Measurements from ENCODE around the gene ZMIZ1.
A peak's percentile ranks its signal among the peaks of the same experiment; 100 is the strongest.

Gene ZMIZ1

DNA sequence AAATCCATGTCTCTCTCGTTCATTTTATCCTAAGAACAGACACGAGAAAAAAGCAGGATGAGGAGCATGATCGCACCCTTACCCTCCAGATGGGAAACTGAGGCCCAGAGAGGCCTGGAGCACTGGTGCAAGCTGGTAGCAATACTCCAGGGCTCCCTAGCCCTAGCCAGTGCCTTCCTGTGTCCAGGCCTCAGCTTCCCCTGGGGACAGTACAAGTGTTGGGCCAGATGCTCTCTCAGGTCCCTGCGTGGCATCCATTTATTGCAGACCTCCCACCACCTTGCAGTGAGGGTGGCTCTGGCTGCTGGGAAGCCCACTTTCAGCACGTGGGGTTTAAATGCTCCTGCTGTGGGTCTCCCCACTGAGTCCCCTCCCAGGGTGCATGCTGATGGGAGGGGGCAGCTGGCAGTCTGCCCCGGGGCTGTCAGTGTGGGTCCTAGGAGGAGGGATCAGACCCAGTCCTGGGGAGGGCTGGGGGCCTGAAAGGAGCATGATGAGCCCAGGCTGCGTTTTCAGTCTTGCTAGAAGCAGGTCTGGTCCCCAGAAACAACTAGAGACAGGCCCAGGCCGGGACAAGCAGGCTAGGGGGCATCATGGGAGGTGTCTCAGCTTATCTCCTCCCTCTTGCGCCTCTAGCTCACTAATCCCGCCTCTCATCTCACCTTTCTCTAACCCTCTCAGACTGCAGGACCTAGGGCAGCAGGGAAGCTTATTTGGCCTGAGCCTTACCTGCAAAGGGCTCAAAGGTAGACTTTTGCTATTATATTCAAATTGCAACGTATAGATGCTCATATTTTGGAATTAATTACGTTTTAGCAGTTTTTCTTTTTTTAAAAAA lies 277.8 kb downstream of the ZMIZ1 start:
- no peak for DNase-seq (ENCODE audit: low read depth)
- peak overlapping the region; percentile 8 for H3K4me3 ChIP-seq (ENCODE audit: low read depth, low read length)

DNA sequence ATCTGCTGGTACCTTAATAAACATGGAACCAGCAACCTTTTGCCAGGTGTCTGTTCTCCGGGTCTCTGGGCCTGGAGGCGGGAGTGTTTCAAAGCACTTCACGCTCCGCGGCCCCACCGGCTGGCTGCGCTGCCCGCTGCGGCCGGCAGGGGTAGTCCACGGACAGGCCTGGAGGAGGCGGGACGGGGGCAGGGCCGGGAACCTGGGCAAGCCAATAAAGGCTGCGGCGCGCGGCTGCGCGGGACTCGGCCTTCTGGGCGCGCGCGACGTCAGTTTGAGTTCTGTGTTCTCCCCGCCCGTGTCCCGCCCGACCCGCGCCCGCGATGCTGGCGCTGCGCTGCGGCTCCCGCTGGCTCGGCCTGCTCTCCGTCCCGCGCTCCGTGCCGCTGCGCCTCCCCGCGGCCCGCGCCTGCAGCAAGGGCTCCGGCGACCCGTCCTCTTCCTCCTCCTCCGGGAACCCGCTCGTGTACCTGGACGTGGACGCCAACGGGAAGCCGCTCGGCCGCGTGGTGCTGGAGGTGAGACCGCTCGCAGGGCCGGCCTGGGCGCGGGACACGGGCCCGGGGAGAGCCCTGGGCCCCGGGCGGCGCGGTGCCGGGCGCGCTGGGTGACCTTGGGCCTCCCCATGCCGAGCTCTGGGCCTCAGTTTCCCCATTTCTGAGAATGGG lies 278.6 kb downstream of the ZMIZ1 start, which contains the start of gene PPIF:
Gene PPIF, plus strand, starts transcription at position 244 of the 668 bp plus-strand sequence. Its CDS starts 80 bp downstream, at position 324.
- peak; percentile 69 for DNase-seq (ENCODE audit: low read depth)
- H3K4me3 ChIP-seq (ENCODE audit: low read depth, low read length): peak within 1 kb of the TSS; percentile 74

GRCh38 chr10:79347894-79348639 lies 279.3 kb downstream of the ZMIZ1 start:
- H3K4me3 ChIP-seq (ENCODE audit: low read depth, low read length): peak overlapping the region; percentile 74
- peak; percentile 38 for DNase-seq (ENCODE audit: low read depth)

- DNase-seq (ENCODE audit: low read depth): no peak
- peak overlapping the region; percentile 74 for H3K4me3 ChIP-seq (ENCODE audit: low read depth, low read length)
Observed at GRCh38 chr10:79348640-79348988, 279.8 kb downstream of the ZMIZ1 start.

GRCh38 chr10:79349072-79349491 lies 280.3 kb downstream of the ZMIZ1 start:
- peak overlapping the region; percentile 74 for H3K4me3 ChIP-seq (ENCODE audit: low read depth, low read length)
- no peak for DNase-seq (ENCODE audit: low read depth)

- no peak overlapping the region for H3K4me3 ChIP-seq (ENCODE audit: low read depth, low read length)
- no peak for DNase-seq (ENCODE audit: low read depth)
Observed at GRCh38 chr10:79349766-79350406, 281.1 kb downstream of the ZMIZ1 start.

DNA sequence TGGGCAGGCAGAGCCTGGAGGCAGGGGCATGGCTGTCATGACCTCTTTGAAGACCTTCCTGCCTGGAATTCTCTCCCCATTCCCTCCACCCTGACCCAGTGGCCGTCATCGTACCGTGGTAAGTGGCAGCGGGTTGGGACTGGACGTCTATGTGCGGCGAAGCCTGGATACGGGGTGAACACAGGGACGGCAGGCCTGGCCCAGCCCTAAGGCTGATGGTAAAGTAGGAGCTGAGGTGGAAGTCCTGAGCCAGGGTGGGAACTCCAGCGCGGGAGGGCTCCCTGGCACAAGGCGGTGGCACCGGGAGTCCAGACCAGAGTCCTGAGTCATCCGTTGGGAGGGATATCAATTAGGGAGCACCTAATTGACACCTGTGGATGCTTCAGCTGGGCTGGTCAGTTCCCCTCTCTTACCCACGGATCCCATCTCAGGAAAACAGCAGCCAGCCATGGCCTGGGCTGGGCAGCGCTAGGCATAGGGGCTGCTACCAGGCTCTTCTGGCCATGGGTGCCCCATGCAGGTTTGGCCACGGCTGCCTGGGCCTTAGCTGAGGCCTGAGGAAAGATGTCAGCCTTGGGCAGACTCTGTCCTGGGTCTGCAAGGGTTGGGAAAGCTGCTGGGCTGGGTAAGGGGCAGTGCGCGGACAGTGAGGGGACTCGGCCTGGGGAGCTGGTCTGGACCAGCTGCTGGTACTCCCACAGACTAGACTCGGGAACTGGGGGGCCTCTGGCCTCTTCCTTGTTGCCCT lies 281.8 kb downstream of the ZMIZ1 start:
- H3K4me3 ChIP-seq (ENCODE audit: low read depth, low read length): no peak overlapping the region
- no peak for DNase-seq (ENCODE audit: low read depth)

GRCh38 chr10:79351332-79351731 lies 282.6 kb downstream of the ZMIZ1 start:
- DNase-seq (ENCODE audit: low read depth): no peak
- no peak overlapping the region for H3K4me3 ChIP-seq (ENCODE audit: low read depth, low read length)

- DNase-seq (ENCODE audit: low read depth): no peak
- no peak overlapping the region for H3K4me3 ChIP-seq (ENCODE audit: low read depth, low read length)
Observed at GRCh38 chr10:79352035-79352877, 283.5 kb downstream of the ZMIZ1 start.

- no peak for DNase-seq (ENCODE audit: low read depth)
- no peak overlapping the region for H3K4me3 ChIP-seq (ENCODE audit: low read depth, low read length)
Observed at GRCh38 chr10:79353000-79353406, 284.2 kb downstream of the ZMIZ1 start.

GRCh38 chr10:79353726-79354125 lies 285.0 kb downstream of the ZMIZ1 start:
- no peak overlapping the region for H3K4me3 ChIP-seq (ENCODE audit: low read depth, low read length)
- DNase-seq (ENCODE audit: low read depth): no peak

DNA sequence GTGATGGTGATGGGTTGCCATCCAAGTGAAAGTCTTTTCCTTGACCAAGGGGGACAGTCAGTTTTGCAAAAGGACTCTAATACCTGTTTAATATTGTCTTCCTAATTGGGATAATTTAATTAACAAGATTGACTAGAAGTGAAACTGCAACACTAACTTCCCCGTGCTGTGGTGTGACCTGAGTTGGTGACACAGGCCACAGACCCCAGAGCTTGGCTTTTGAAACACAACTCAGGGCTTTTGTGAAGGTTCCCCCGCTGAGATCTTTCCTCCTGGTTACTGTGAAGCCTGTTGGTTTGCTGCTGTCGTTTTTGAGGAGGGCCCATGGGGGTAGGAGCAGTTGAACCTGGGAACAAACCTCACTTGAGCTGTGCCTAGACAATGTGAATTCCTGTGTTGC lies 285.4 kb downstream of the ZMIZ1 start:
- DNase-seq (ENCODE audit: low read depth): no peak
- no peak overlapping the region for H3K4me3 ChIP-seq (ENCODE audit: low read depth, low read length)

- H3K4me3 ChIP-seq (ENCODE audit: low read depth, low read length): no peak overlapping the region
- DNase-seq (ENCODE audit: low read depth): no peak
Observed at GRCh38 chr10:79354615-79355014, 285.8 kb downstream of the ZMIZ1 start.

GRCh38 chr10:79355420-79356017 lies 286.8 kb downstream of the ZMIZ1 start:
- H3K4me3 ChIP-seq (ENCODE audit: low read depth, low read length): no peak overlapping the region
- DNase-seq (ENCODE audit: low read depth): no peak

GRCh38 chr10:79356104-79356503 lies 287.3 kb downstream of the ZMIZ1 start:
- H3K4me3 ChIP-seq (ENCODE audit: low read depth, low read length): no peak overlapping the region
- no peak for DNase-seq (ENCODE audit: low read depth)

GRCh38 chr10:79357180-79357579 lies 288.4 kb downstream of the ZMIZ1 start:
- H3K4me3 ChIP-seq (ENCODE audit: low read depth, low read length): no peak overlapping the region
- no peak for DNase-seq (ENCODE audit: low read depth)

- H3K4me3 ChIP-seq (ENCODE audit: low read depth, low read length): no peak overlapping the region
- DNase-seq (ENCODE audit: low read depth): no peak
Observed at GRCh38 chr10:79358811-79359210, 290.0 kb downstream of the ZMIZ1 start.
